GM12873 (cell line): ENCODE measurements around the gene LRRC8D.

Experiments used
- TF ChIP-seq, protein P1 (sequence below): IDR thresholded peaks from 2 replicates; pipeline ENCODE4 v1.5.1; 2012; ENCODE audit warnings: low read depth, mild to moderate bottlenecking, moderate library complexity, low read length, control low read depth; ENCODE audit not compliant: insufficient read depth; ENCODE audit errors: missing control alignments

The LRRC8D gene

DNA sequence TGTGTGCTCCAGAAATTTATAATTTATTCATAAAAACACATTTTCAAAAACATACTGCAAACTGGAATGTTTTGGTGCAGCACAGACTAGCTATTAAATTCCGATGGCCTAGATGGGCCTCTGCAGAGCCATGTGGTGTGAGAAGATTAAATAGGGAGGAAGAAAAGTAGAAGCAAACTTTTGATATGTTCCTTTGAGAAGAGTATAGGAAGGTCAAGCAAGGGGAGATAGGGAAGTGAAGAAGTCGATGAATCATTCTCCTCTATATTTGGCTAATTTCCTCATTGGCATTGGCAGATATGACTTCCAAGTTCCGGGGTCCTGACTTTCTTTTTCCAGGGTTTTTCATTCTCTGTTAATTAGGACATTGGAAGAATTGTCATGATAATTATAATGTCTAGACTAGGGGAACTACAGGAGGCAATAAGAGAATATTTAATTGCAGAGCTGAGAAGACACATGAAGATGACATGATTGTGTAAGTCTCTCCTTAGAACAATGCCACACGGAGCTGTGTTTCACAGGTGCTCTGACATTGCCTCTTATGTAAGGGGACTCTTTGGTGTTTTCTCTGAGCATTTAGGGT is 154.8 kb downstream of the LRRC8D start:
- TF ChIP-seq, protein P1, sequence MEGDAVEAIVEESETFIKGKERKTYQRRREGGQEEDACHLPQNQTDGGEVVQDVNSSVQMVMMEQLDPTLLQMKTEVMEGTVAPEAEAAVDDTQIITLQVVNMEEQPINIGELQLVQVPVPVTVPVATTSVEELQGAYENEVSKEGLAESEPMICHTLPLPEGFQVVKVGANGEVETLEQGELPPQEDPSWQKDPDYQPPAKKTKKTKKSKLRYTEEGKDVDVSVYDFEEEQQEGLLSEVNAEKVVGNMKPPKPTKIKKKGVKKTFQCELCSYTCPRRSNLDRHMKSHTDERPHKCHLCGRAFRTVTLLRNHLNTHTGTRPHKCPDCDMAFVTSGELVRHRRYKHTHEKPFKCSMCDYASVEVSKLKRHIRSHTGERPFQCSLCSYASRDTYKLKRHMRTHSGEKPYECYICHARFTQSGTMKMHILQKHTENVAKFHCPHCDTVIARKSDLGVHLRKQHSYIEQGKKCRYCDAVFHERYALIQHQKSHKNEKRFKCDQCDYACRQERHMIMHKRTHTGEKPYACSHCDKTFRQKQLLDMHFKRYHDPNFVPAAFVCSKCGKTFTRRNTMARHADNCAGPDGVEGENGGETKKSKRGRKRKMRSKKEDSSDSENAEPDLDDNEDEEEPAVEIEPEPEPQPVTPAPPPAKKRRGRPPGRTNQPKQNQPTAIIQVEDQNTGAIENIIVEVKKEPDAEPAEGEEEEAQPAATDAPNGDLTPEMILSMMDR: no peak

DNA sequence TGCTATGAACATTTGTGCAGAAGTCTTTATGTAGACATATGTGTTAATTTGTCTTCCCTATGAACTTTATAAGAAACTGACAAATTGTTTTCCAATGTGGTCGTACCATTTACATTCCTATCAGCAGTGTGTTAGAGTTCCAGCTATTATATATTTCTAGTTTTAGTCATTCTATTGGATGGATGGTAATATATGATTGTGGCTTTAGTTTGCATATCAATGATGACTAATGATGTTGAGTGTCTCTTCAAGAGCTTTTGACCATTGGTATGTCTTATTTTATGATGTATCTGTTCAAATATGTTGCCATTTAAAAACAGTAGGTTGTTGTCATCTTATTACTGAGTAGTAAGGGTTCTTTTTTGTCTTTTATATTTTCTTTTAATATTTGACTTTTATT is 157.9 kb downstream of the LRRC8D start:
- TF ChIP-seq, protein P1: no peak

DNA sequence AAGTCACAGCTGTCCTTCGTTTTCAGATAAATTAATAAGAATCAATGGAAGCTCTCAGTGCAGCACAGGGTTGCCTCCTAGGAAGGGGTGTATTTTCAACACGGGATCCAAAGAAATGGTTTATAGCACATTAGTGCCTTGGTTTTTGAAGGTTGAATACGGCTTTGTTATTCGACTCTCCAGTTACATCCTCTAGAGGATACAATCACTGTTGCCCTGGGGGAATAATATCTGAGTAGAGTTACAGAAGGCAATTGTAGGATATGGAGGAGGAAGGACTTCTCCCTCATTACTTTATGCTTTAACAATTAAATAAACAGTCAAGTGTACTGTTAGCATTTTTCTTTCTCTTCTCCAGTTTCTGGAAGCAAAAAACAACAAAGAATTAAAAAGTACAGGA is 159.8 kb downstream of the LRRC8D start:
- TF ChIP-seq, protein P1: no peak

DNA sequence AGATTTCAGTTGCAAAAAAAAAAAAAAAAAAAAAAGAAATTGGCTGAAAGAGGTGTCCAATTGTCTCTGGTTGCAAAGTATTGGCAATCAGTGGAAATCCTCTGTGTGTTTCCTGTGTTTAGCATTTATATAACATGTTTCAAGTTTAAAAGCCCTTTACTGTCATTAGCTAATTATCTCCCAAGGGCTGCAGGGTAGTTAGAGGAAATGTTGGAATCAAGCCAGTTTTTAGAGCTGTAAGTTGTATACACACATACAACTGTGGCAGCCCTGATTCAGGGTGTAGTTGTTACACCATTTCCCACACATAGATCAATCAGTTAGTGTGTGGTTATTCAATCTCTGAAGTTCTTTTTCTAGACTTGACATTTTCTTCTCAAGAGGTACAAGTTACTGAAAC is 165.2 kb downstream of the LRRC8D start:
- TF ChIP-seq, protein P1: no peak
